ENCODE results near the gene IDH3B.
"Not testable (repeated sequence)": the region's sequence is repeated elsewhere in the genome, so short reads cannot be mapped to it uniquely, and the experiment has no call there.

IDH3B gene

GRCh38 chr20:2663887-2664719, at the start of gene IDH3B:
Gene IDH3B (minus strand): TSS chr20:2664216. CDS start chr20:2664188, 28 bp downstream.
- DNase-seq = peak; percentile 96

DNA sequence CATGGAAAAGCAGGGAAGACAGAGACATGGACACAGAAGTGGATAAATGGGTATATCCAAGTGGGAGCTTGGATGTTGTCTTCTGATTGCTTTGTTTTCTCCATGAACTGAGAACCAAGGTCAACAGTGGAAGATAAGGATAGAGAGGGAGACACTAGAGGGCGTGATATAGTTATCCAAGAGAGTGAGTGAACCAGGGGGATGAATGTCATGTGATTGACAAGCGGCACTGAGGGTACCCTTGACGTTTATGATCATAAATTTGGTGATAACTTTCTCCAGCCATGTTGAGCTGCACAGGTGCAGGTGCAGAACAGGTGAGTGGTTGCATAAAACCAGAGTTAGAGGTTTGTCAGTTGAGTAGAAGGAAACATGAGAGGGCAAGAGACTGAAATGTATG, 49.3 kb upstream of the IDH3B start:
- DNase-seq = peak; percentile 22

- no peak for DNase-seq
Measured at GRCh38 chr20:2709205-2709981, 45.4 kb upstream of the IDH3B start.

GRCh38 chr20:2708665-2709064, 44.6 kb upstream of the IDH3B start:
- DNase-seq = no peak

DNA sequence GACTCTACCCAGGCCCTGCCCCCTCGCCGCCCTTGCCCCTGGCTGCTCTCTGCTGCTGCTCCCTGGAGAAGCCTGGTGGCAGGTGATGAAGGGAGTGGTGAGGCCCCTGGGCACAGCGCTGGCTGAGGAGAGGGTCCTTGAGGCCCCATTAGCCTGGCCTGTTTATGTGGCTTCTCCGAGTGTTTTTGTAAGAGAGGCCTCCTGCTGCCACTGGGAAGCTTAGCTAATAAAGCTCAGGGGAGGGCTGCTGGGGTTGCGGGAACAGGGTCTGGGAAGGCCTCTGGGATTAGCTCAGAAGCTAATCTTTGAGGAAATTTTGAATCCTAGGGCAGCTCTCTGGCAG, 44.0 kb upstream of the IDH3B start:
- DNase-seq = no peak

DNA sequence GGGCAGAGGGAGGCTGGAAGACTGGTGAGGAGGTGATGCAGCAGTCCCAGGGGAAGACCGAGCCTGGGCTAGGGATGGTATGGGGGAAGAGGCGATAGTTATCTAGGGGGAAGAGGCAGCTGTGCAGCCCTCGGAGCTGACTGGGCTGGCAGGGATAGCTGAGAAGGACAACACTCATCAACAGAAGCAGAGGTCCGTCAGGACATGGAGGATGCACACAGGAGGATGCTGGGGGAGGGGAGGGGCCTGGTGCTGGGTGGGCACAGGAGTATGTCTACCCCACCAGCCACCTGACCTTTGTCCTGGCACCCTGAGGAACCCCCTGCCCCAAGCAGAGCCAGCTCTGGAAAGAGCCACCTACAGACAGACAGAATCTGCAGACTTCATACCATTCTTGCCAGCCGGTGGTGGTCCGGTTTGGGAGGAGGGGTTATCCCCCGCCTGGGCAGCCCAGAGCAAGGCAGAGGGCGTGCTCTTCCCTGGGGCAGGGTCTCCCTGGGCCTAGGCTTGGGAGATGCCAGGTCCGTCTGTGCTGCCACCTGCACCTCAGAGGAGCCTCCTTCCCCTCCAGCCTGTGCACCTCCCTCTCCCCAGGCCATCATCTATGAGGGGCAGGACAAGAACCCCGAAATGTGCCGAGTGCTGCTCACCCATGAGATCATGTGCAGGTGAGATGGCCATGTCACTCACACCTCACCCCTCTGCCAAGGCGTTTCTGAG, 43.5 kb upstream of the IDH3B start:
- no peak for DNase-seq

GRCh38 chr20:2706688-2707352, 42.8 kb upstream of the IDH3B start:
- DNase-seq = peak; percentile 89

DNA sequence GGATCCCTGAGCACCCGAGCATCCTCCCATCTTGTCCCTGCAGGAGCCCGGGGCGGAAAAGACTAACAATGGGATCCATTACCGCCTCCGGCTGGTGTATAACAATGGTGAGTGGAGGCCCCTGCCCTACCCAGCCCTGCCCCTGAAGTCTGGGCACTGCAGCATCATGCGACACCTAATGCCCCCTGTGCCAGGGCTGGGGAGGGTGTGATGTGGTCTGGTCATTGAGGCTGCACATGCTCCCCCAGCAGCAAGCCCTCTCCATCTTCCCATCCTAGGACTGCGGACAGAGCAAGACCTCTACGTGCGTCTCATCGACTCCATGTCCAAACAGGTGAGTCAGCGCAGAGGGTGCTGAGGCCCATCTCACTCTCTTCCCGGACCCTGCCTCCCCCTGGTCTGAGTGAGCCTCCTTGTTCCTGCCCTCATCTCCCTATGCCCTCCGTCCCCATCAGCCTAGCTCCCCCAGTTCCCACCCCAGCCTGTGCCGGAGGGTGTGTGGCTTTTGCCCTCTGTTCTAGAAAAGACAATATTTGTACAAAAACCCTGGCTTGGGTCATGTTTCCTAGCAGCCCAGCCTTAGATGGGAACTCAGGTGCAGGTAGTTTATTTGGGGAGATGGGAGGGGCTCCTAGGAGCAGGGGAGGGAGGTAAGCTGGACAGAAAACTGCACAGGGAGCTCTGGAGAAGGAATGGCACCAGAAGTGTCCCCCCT, 42.1 kb upstream of the IDH3B start:
- no peak for DNase-seq

GRCh38 chr20:2703716-2704475, 39.9 kb upstream of the IDH3B start:
- no peak for DNase-seq

GRCh38 chr20:2701671-2702081, 37.7 kb upstream of the IDH3B start:
- DNase-seq = peak; percentile 19

- no peak for DNase-seq
Measured at GRCh38 chr20:2700913-2701620, 37.1 kb upstream of the IDH3B start.

- no peak for DNase-seq
Measured at GRCh38 chr20:2699775-2700413, 35.9 kb upstream of the IDH3B start.

DNA sequence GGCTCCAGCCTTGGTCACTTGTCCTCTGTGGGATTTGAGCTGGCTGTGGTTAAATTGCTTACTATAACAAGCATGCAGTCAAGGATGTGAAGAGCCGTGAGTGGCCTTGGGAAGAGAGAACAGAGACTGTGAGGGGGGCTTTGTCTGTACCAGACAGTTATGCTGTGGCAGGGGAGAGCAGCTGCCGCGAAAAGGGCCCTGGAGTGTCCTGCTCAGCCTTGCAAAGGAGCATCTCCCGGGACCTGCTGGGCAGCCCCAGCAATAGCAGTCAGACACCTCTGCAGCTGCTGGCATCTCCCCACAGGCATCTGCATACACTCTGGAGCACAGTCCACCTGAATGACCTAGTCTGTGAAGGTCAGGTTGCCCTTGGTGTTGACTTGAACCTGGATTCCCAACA, 34.9 kb upstream of the IDH3B start:
- DNase-seq = no peak

- DNase-seq = no peak
Measured at GRCh38 chr20:2698186-2698817, 34.3 kb upstream of the IDH3B start.

GRCh38 chr20:2697768-2698167, 33.8 kb upstream of the IDH3B start:
- no peak for DNase-seq

DNA sequence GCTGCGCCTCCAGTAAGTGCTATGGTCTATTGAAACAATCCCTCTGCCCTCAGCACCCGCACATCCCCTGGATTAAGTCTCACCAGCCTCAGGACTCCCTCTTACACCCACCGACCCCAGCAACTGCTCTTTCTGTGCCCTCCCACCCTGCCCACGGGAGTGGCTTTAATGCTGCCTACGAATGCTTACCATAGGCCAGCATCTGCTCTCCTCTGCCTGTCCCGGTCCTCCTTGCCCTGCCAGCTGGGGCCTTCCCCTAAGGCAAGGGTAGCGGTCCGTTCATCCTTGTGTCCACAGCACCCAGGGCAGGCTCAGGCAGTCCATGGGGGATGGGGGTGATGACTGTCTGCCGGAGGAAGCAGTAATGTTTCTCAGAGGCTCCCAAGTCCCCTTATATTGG, 32.6 kb upstream of the IDH3B start:
- DNase-seq = no peak

DNA sequence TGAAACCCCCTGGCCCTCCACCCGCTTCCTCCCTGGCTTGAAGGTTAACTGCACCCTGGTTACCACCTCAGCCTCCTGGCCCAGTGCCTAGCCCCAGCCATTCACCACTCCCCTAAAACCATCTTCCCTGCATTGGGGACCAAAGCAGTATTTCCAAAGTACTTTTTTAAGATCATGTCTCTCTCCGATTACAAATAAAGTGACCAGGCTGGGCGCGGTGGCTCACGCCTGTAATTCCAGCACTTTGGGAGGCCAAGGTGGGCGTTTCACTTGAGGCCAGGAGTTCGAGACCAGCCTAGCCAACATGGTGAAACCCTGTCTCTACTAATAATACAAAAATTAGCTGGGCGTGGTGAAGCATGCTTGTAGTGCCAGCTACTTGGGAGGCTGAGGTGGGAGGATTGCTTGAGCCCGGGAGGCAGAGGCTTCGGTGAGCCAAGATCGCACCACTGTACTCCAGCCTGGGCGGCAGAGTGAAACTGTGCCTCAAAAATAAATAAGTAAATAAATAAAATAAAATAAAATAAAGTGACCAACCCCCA, 32.0 kb upstream of the IDH3B start:
- DNase-seq = not testable (repeated sequence)

DNA sequence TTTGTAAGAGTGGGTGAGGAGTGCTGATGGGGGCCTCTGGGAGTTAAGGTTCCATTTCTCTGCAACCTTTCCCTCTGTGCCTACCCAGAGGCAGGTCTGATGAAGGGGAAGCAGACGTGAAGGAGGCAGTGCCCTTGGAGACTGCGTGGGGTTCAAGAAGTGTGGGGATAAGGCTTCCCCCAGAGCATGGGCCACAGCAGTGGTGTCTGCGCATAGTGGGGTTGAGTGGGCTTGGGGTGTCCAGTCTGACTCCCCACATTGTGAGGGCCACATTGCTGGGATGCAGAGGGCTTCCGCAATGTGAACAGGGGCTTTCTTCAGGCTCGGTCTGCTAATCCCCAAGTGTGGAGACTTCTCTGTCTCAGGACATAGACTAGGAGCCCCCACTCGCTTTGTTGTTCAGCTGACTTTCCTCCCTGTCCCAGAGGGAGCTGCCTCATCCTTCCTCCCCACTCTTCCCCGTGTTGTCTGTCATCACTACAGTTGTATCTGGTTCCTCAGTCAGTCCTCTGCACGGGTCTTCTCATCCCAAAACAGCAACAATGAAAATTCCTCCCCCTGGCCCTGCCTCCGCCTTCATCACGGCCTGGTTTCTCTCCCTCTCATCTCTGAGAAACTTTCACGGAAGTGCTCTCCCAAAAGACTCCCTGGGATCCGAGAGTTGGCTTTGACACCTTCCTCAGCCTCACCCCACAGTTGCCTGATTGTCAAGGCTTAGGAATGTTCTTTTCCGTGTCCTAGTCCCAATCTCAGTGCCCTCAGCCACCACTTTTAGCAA, 31.4 kb upstream of the IDH3B start:
- DNase-seq = no peak

GRCh38 chr20:2694519-2694918, 30.5 kb upstream of the IDH3B start:
- DNase-seq = no peak

Measured in suppressor macrophage treated with lipopolysaccharide for 4 hours (primary cell).